ENCODE results near the gene SERHL2.
"Not testable (repeated sequence)": the region's sequence is repeated elsewhere in the genome, so short reads cannot be mapped to it uniquely, and the experiment has no call there.

Gene SERHL2

GRCh38 chr22:42575996-42576574 lies 22.3 kb downstream of the SERHL2 start:
- DNase-seq, result not testable (repeated sequence)

- not testable (repeated sequence) for DNase-seq
These were observed 23.4 kb downstream of the SERHL2 start for GRCh38 chr22:42577141-42577540.

- DNase-seq, result no peak
These were observed 24.0 kb downstream of the SERHL2 start for GRCh38 chr22:42577623-42578240.

DNA sequence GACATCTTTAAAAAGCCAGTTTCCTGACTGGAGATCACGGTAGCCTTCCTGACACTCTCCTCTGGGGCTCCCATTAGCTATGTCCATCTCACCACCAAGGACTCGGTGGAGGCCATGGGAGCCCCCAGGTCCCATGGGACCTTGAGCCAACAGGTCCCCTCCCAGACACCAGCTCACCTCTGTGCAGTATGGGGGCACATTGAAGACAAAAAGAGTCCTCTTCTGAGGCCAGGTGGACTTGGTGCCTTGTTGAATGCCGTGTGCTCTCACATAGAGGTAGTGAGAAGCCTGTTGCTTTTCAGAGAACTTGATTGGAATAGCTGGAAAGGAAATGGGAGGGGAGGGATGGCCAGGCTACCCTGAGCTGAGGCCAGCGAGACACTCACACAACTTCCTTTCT lies 26.3 kb downstream of the SERHL2 start:
- DNase-seq, result not testable (repeated sequence)

DNA sequence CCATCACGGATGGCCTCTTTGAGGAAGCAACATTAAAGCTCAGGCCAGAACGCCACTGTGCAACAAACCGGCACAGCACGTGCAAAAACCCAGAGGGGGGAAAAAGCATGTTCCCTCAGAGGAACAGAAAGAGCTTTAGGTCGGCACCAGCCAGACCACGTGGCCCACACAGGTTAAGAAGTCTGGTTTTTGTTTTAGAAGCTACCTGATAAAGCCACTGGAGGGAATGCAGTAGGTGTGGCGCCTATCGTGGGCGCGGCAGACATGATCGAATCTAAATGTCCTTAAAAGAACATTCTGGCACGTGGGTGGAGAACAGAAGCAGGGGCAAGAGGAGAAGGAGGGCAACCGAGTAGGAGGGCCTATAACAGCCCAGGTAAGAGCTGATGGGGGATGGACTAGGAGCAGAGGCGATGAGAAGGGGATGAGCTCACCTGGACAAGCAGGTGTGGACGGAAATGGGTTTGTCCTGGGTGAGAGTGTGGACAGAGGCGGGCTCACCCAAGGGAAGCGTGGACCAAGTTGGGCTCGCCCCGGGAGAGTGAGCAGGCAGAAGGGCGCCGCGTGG lies 27.5 kb downstream of the SERHL2 start:
- DNase-seq, result not testable (repeated sequence)

DNA sequence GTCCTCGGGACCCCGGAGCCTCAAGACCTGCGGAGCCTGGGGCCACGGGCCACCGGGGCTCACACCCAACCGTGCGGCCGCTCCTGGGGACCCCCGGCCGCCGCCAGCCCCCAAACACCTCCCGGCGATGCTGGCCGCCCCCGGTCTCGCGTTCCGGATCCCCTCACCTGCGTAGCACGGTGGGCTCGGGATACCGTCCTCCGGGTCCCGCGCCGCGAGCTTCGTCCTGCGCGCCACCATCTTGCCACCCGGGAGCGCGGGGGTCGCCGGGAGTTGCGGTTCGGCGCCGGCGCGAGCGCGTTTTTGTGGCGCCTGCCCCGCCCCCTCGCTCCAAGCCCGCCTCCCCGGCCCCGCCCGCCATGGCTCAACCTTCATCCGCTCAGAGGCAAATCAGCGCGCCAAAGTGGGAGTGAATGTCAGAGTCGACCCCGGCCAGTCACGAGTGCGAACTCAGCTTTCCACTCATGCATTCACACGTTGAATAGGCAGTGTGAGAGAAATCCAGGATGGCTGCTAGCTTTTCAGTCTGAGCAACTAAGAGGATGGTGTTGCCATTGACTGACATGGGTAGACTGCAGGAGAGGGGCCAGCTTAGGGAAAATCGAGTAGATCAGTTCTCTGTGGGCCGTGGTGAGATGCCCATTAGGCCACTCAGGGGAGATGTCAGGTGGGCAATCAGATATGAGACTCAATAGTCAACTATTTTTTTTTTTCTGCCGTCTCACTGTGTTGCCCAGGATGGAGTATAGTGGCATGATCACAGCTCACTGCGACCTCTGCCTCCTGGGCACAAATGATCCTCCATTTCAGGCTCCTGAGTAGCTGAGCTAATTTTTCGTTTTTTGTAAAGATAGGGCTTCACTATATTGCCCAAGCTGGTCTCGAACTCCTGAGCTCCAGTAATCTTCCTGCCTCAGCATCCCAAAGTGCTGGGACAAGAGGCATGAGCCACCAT lies 28.3 kb downstream of the SERHL2 start:
- no peak for DNase-seq

DNA sequence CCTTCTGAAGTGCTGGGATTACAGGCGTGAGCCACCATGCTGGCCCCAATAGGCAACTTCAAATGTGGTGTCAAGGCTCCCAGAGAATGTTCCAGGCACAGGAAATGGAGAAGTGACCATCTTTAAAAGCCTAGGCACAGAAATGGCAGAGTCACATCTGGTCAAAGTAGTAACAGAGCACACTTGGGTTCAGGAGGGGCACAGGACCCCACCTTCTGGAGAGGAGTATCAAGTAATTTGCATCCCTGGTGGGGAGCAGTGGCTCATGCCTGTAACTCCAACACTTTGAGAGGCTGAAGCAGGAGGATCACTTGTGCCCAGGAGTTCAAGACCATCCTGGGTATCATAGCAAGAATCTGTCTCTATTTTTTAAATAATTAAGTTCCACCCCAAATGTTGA lies 29.2 kb downstream of the SERHL2 start:
- DNase-seq, result no peak

GRCh38 chr22:42584364-42584940 lies 30.7 kb downstream of the SERHL2 start:
- no peak for DNase-seq

GRCh38 chr22:42585096-42585495 lies 31.3 kb downstream of the SERHL2 start:
- no peak for DNase-seq

- no peak for DNase-seq
These were observed 32.6 kb downstream of the SERHL2 start for GRCh38 chr22:42586381-42586780.

GRCh38 chr22:42587588-42588175 lies 33.9 kb downstream of the SERHL2 start:
- DNase-seq, result no peak

DNA sequence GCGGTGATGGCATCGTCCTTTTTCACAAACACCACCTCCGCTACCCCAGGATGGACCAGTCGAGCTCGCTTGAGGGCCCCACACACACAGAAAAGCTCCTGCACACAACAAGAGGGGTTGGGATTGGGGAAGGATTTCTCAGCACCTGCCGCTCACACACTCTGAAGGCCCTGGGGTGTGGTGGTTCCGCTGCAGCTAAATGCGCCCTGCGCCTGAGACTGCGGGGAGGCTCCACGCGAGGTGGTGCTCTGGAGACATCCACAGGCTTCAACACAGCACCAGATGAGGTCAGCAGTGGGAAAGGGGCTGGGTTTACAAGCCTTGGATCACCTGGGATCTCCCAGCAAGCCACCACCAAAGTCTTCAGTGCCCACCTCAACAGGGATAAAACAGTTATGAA lies 38.2 kb downstream of the SERHL2 start:
- no peak for DNase-seq

- DNase-seq, result no peak
These were observed 41.7 kb downstream of the SERHL2 start for GRCh38 chr22:42595434-42595833.

- no peak for DNase-seq
These were observed 42.6 kb downstream of the SERHL2 start for GRCh38 chr22:42596336-42596735.

- DNase-seq, result no peak
These were observed 43.2 kb downstream of the SERHL2 start for GRCh38 chr22:42596863-42597530.

- no peak for DNase-seq
These were observed 48.2 kb downstream of the SERHL2 start for GRCh38 chr22:42601879-42602465.

- no peak for DNase-seq
These were observed 48.7 kb downstream of the SERHL2 start for GRCh38 chr22:42602470-42602869.

DNA sequence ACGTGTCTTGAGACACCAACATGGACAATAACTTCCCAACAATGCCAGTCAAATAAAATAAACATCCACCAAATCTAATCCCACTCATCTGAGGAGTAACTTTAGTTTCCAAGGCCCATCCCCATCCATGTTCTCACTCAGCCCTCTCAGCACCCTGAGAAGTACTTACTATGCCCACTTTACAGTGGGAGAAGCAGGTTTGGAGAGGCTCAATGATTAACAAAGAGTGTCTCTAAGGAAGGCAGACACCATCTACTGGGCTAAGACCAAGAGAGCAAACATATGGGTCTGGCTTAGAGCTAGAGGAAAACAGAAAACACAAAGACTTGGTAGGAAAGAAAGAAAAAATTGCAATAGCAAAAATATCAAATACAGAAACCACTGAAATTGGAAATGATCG lies 49.7 kb downstream of the SERHL2 start:
- no peak for DNase-seq

- no peak for DNase-seq
These were observed 50.6 kb downstream of the SERHL2 start for GRCh38 chr22:42604403-42604802.

DNA sequence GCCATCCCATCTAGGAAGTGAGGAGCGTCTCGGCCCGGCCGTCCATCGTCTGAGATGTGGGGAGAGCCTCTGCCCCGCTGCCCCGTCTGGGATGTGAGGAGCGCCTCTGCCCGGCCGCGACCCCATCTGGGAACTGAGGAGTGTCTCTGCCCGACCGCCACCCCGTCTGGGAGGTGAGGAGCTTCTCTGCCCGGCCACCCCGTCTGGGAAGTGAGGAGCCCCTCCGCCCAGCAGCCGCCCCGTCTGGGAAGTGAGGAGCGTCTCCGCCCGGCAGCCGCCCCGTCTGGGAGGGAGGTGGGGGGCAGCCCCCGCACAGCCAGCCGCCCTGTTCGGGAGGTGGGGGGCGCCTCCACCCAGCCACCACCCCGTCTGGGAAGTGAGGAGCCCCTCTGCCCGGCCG lies 53.9 kb downstream of the SERHL2 start:
- not testable (repeated sequence) for DNase-seq

GRCh38 chr22:42608136-42608822 lies 54.5 kb downstream of the SERHL2 start:
- DNase-seq, result no peak
